Ectodermal cell (in vitro differentiated cells): ENCODE results near the gene PSPC1.
"Not testable (repeated sequence)": the region's sequence is repeated elsewhere in the genome, so short reads cannot be mapped to it uniquely, and the experiment has no call there.

Experiments used
- H3K27ac ChIP-seq: 2 replicates; pipeline ENCODE4 v1.7.0; 2013; ENCODE audit warnings: mild to moderate bottlenecking, low read depth, low read length; ENCODE audit not compliant: insufficient read depth, poor library complexity, severe bottlenecking
- H3K27me3 ChIP-seq: 2 replicates; pipeline ENCODE4 v1.7.0; 2013; ENCODE audit warnings: mild to moderate bottlenecking, low read length; ENCODE audit not compliant: insufficient read depth, control insufficient read depth, poor library complexity, severe bottlenecking
- H3K36me3 ChIP-seq: one replicate; pipeline ENCODE4 v1.7.0; 2013; ENCODE audit warnings: low read length; ENCODE audit not compliant: control insufficient read depth, insufficient read depth
- H3K4me1 ChIP-seq: one replicate; pipeline ENCODE4 v1.7.0; 2013; ENCODE audit warnings: low read length; ENCODE audit not compliant: control insufficient read depth, insufficient read depth
- H3K4me3 ChIP-seq: 2 replicates; pipeline ENCODE4 v1.7.0; 2013; ENCODE audit warnings: low read depth, low read length, control low read depth; ENCODE audit not compliant: insufficient read depth
- H3K9me3 ChIP-seq: 2 replicates; pipeline ENCODE4 v1.7.0; 2013; ENCODE audit warnings: mild to moderate bottlenecking, low read length, moderate library complexity; ENCODE audit not compliant: control insufficient read depth
- WGBS, 2 experiments: methylation state at CpG; one replicate each; pipeline ENCODE4 v1.1.7; 2013; ENCODE audit warnings: missing lambda C conversion rate in 2 of 2; 5-methylcytosine and 5-hydroxymethylcytosine counted together

The PSPC1 gene

DNA sequence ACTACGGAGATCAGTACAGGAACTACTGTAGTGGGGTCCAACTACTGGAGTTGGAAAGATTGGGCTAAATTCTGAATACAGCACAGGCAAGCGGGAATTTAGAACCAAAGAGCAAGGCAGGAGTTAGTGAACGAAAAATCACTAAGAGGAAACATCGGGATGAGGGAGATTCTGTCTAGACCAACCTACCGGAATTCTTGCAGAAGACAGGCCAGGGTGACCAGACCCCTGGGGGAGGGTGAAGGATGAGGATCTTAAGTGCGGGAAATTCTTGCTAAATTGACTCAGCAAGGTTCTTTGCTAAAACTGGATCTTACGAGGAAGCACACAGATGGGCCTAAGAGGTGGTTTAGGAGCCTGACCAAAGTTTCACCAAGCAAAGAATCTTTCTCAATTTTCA, 13.2 kb upstream of the PSPC1 start:
- no peaks in the 10 kb centered on the region for H3K4me1 ChIP-seq
- H3K36me3 ChIP-seq = no peaks in the 10 kb centered on the region
- no peak overlapping the region for H3K4me3 ChIP-seq
- H3K9me3 ChIP-seq = no peaks in the 10 kb centered on the region
- no peak overlapping the region for H3K27ac ChIP-seq
- H3K27me3 ChIP-seq = no peaks in the 10 kb centered on the region
- WGBS, 2 experiments = 93 to 95% methylated on average over 7 of the region's 7 CpGs

DNA sequence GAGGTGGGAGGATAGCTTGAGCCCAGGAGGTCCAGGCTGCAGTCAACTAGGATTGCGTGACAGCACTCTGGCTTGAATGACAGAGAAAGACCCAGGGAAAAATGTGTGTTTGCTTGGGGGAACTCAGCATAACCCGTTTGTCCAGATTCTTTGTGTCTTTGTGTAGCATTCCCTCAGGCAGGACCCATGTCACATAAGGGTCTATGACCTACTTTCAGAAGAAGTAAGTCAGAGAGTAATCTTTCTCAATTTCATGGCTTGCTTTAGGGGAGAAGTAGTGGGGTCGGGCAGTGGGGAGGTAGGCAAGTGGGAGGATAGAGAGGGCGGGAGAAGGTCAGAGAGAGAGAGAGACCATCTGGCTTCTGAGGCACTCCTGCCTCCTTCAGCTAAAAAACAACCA, 11.9 kb upstream of the PSPC1 start:
- Histone ChIP-seq H3K36me3 (no peaks in the 10 kb centered on the region), H3K27me3 (no peaks in the 10 kb centered on the region), H3K4me3 (no peak overlapping the region), H3K9me3 (no peaks in the 10 kb centered on the region), H3K27ac (no peak overlapping the region), H3K4me1 (no peaks in the 10 kb centered on the region)
- WGBS, 2 experiments = 79 to 80% methylated on average over 4 of the region's 4 CpGs

DNA sequence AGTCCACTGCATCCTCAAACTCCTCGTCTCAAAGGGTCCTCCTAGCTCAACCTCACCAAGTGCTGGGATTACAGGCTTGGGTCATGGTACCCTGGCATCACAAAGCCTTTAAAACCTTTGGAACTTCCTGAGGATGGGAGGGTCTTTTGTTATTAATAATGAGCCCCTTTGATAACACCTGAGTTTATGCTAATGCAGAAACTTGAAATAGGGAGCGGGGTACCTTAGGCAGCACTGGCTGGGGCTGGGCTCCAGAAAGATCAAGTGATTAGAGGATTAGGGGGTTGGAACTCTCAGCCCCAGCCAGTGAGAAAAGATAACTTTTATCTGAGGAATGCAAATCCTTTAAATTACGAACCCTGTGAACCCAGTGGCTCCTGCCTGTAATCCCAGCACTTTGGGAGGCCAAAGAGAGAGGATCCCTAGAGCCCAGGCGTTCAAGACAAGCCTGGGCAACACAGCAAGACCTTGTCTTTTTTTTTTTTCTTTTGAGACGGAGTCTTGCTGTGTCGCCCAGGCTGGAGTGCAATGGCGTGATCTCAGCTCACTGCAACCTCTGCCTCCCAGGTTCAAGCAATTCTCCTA, 9.3 kb upstream of the PSPC1 start:
- no peaks in the 10 kb centered on the region for H3K36me3 ChIP-seq
- 77 to 81% methylated on average over 7 of the region's 7 CpGs for WGBS, 2 experiments
- H3K4me3 ChIP-seq = no peak overlapping the region

DNA sequence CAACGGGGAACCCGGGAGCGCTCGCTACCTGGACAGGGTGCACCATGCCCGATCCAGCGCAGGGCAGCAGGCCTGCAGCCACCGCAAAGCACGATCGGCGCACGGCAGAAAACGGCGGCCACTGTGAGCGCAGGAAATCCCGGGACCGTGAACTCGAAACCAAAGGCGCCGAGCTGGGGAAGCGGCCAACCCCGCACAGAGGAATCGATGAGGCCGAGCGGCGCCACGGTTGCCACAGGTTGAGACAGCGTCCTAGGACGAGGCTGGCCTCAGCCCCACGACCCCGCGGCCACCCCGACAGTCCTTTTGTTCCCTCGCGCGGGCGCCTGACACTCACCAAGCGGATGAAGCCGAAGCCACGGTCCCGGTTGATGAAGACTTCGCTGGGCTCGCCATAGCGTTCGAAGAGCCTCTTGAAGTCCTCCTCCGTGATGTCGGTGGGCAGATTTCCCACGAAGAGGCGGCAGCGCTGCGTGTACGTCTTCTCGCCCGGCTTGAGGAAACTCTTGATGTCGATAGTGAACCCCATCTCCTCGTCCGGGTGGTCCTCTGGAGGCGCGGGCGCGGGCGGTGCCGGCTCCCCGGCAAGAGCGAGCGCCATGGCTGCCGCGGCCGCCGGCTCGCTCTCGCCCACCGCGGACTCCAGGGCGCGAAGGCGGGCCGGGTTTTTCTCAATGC, 557 bp downstream of the PSPC1 start:
- H3K4me3 ChIP-seq = peak overlapping the region; percentile 95
- no peaks in the 10 kb centered on the region for H3K36me3 ChIP-seq
- peak overlapping the region; percentile 64 for H3K27ac ChIP-seq
- H3K9me3 ChIP-seq = peaks cover 2% of the 10 kb centered on the region
- WGBS, 2 experiments = 0% methylated on average over 77 of the region's 77 CpGs
- H3K4me1 ChIP-seq = no peaks in the 10 kb centered on the region
- H3K27me3 ChIP-seq = no peaks in the 10 kb centered on the region

More for the DNA sequence above, 9.3 kb upstream of the PSPC1 start:
- Histone ChIP-seq H3K4me1 (no peaks in the 10 kb centered on the region), H3K27ac (no peak overlapping the region), H3K9me3 (no peaks in the 10 kb centered on the region), H3K27me3 (no peaks in the 10 kb centered on the region)

DNA sequence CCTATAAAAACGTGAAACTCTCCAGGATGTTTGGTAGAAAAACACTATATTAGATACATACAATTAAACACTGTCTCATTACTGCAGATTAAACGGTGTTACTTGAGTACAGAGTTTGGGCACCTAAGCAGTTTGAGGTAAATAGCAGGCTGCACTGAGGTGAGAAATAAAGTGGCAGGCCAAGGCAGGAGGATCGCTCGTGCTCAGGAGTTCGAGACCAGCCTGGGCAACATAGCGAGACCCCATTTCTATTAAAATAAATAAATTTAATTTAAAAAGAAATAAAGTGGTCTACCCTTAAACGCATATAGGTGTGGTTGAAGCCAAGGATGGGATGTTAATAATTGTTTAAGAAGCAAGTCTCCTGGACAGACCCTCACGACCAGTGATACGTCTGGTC, 1.2 kb downstream of the PSPC1 start:
- Histone ChIP-seq H3K27me3 (no peaks in the 10 kb centered on the region), H3K9me3 (peaks cover 2% of the 10 kb centered on the region), H3K4me1 (no peaks in the 10 kb centered on the region), H3K4me3 (peak overlapping the region; percentile 95), H3K27ac (no peak overlapping the region), H3K36me3 (no peaks in the 10 kb centered on the region)
- WGBS, 2 experiments = 26 to 27% methylated on average over 7 of the region's 9 CpGs

DNA sequence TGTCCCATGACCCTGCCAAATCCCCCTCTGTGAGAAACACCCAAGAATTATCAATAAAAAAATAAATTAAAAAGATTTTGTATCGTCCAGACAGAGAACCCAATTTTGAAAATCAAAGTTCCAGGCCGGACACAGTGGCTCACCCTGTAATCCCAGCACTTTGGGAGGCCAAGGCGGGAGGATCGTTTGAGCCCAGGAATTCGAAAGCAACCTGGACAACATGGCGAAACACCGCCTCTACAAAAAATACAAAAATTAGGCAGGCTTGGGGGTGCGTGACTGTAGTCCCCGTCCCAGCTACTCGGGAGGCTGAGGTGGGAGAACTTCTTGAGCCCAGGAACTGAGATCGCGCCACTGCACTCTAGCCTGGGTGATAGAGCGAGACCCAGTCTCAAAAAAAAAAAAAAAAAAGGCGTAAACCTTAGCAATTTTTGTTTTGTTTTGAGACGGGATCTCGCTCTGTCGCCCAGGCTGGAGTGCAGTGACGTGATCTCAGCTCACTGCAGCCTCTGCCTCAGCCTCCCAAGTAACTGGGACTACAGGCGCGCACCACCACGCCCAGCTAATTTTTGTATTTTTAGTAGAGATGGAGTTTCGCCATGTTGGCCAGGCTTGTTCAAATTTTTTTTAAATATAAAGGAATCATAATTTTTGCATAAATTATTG, 1.9 kb downstream of the PSPC1 start:
- 96% methylated on average over 20 of the region's 22 CpGs for WGBS, 2 experiments

DNA sequence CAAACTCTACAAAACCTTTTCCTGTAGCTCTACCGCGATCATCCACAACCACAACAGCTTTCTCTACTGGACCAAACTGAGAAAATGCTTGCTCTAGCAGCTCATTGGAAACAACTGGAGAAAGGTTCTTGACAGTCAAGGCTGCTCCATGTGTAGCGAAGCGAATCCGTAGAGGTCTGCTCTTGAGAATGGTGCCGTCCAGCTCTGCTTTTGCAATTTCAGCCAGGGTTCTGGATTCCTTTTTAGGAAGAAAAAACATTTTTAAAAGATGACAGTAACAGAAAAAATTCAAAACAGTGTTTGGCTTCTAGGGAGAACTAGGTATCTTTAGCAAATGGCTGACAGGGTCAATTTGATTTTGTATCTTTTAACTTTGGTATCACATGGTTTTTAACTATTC, 10.4 kb downstream of the PSPC1 start:
- Histone ChIP-seq H3K27ac (no peak overlapping the region), H3K4me3 (no peak overlapping the region), H3K9me3 (no peaks in the 10 kb centered on the region), H3K27me3 (no peaks in the 10 kb centered on the region), H3K36me3 (peaks cover 34% of the 10 kb centered on the region), H3K4me1 (no peaks in the 10 kb centered on the region)
- WGBS, 2 experiments = 97 to 98% methylated on average over 6 of the region's 6 CpGs

More for the DNA sequence above, 1.9 kb downstream of the PSPC1 start:
- H3K4me3 ChIP-seq = peak overlapping the region; percentile 95
- not testable (repeated sequence) for H3K36me3 ChIP-seq, H3K9me3 ChIP-seq, H3K27ac ChIP-seq, H3K27me3 ChIP-seq, H3K4me1 ChIP-seq

DNA sequence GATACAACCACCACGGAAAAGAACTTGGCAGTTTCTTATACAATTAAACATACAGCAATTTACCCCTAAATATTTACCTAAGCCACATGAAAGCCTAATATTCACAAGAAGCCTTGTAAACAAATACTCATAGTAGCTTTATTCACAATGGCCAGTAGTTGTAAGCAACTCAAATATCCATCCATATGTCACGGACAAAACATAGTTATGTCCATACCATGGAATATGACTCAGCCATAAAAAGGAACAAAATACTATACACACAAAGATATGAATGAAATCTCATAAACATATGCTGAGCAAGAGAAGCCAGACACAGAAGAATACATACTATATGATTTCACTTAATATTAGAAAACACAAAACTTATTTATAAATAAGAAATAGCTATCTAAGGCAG, 12.9 kb downstream of the PSPC1 start:
- no peaks in the 10 kb centered on the region for H3K4me1 ChIP-seq
- H3K27me3 ChIP-seq = no peaks in the 10 kb centered on the region
- WGBS, 2 experiments = 85 to 97% methylated on average over 2 of the region's 2 CpGs
- no peak overlapping the region for H3K4me3 ChIP-seq
- no peaks in the 10 kb centered on the region for H3K9me3 ChIP-seq
- H3K36me3 ChIP-seq = peaks cover 34% of the 10 kb centered on the region
- no peak overlapping the region for H3K27ac ChIP-seq

DNA sequence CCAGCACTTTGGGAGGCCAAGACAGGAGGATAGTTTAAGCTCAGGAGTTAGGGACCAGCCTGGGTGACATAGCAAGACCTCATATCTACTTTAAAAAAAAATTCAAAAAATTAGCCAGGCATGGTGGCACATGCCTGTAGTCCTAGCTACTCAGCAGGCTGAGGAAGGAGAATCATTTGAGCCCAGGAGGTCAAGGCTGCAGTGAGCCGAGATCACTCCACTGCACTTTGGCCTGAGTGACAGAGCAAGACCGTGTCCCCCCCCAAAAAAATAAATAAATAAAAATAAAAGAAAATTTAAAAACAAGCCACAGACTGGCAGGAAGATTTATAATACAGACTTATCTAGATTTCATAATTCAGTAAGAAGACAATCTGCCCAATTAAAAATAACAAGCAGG, 14.8 kb downstream of the PSPC1 start:
- Histone ChIP-seq H3K9me3 (no peaks in the 10 kb centered on the region), H3K27me3 (no peaks in the 10 kb centered on the region), H3K27ac (no peak overlapping the region), H3K4me1 (no peaks in the 10 kb centered on the region), H3K36me3 (peaks cover 31% of the 10 kb centered on the region), H3K4me3 (no peak overlapping the region)
- 100% methylated on average over 1 of the region's 2 CpGs for WGBS, 2 experiments

DNA sequence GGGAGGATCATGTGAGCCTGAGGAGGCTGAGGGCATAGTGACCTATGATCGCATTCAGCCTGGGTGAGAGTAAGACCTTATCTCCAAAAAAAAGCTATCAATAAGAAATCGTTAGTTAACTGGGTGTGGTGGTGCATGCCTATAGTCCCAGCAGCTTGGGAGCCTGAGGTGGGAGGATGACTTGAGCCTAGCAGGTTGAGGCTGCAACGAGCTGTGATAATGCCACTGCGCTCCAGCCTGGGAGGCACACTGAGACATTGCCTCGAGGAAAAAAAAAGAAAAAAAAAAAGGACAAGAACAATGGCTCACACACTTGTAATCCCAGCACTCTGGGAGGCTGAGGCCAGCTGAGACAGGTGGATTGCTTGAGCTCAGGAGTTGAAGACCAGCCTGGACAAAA, 16.2 kb downstream of the PSPC1 start:
- peaks cover 27% of the 10 kb centered on the region for H3K36me3 ChIP-seq
- WGBS, 2 experiments = 63 to 66% methylated on average over 5 of the region's 5 CpGs

More for the DNA sequence above, 16.2 kb downstream of the PSPC1 start:
- no peak overlapping the region for H3K4me3 ChIP-seq
- H3K4me1 ChIP-seq = no peaks in the 10 kb centered on the region
- no peaks in the 10 kb centered on the region for H3K27me3 ChIP-seq
- H3K27ac ChIP-seq = no peak overlapping the region
- H3K9me3 ChIP-seq = no peaks in the 10 kb centered on the region
